ENCODE measurements around the gene CR1.
"Not testable (repeated sequence)": the region's sequence is repeated elsewhere in the genome, so short reads cannot be mapped to it uniquely, and the experiment has no call there.

The CR1 gene

GRCh38 chr1:207644852-207645634 is 149.1 kb downstream of the CR1 start, which contains the start of gene CR1L:
CR1L (plus strand) TSS chr1:207645133; CDS start chr1:207645234, 101 bp downstream.
- DNase-seq (ENCODE audit: low spot score), result no peak

- DNase-seq (ENCODE audit: low spot score), result no peak
Observed at GRCh38 chr1:207645635-207646081, 149.7 kb downstream of the CR1 start.

GRCh38 chr1:207646171-207646570 is 150.2 kb downstream of the CR1 start:
- DNase-seq (ENCODE audit: low spot score), result no peak

GRCh38 chr1:207646944-207647579 is 151.1 kb downstream of the CR1 start:
- no peak for DNase-seq (ENCODE audit: low spot score)

GRCh38 chr1:207647671-207648333 is 151.8 kb downstream of the CR1 start:
- no peak for DNase-seq (ENCODE audit: low spot score)

GRCh38 chr1:207648334-207649209 is 152.6 kb downstream of the CR1 start:
- no peak for DNase-seq (ENCODE audit: low spot score)

- DNase-seq (ENCODE audit: low spot score), result no peak
Observed at GRCh38 chr1:207649210-207649753, 153.3 kb downstream of the CR1 start.

- no peak for DNase-seq (ENCODE audit: low spot score)
Observed at GRCh38 chr1:207649865-207650580, 154.1 kb downstream of the CR1 start.

- DNase-seq (ENCODE audit: low spot score), result no peak
Observed at GRCh38 chr1:207651583-207651982, 155.6 kb downstream of the CR1 start.

- DNase-seq (ENCODE audit: low spot score), result peak; percentile 17
Observed at GRCh38 chr1:207654320-207654719, 158.4 kb downstream of the CR1 start.

GRCh38 chr1:207658408-207658807 is 162.5 kb downstream of the CR1 start:
- DNase-seq (ENCODE audit: low spot score), result no peak

GRCh38 chr1:207658904-207659485 is 163.0 kb downstream of the CR1 start:
- DNase-seq (ENCODE audit: low spot score), result no peak

GRCh38 chr1:207659545-207660153 is 163.7 kb downstream of the CR1 start:
- no peak for DNase-seq (ENCODE audit: low spot score)

GRCh38 chr1:207661420-207661819 is 165.5 kb downstream of the CR1 start:
- not testable (repeated sequence) for DNase-seq (ENCODE audit: low spot score)

- no peak for DNase-seq (ENCODE audit: low spot score)
Observed at GRCh38 chr1:207666342-207666741, 170.4 kb downstream of the CR1 start.

GRCh38 chr1:207669528-207670009 is 173.6 kb downstream of the CR1 start:
- DNase-seq (ENCODE audit: low spot score), result no peak

GRCh38 chr1:207670192-207670591 is 174.2 kb downstream of the CR1 start:
- DNase-seq (ENCODE audit: low spot score), result peak; percentile 52

GRCh38 chr1:207670997-207671396 is 175.0 kb downstream of the CR1 start:
- peak; percentile 15 for DNase-seq (ENCODE audit: low spot score)

GRCh38 chr1:207672522-207673130 is 176.7 kb downstream of the CR1 start:
- DNase-seq (ENCODE audit: low spot score), result peak; percentile 67

Data from NAMALWA (cell line).